ENCODE measurements around the gene ARVCF. TPM values are rescaled to one million over a fixed set of nuclear protein-coding genes. Genes with fewer than 3 reads are reported as not detected.

ARVCF gene
- total RNA-seq, 3 donors from 2014 or later: 13.0 to 51.2 (median 44.2) TPM

DNA sequence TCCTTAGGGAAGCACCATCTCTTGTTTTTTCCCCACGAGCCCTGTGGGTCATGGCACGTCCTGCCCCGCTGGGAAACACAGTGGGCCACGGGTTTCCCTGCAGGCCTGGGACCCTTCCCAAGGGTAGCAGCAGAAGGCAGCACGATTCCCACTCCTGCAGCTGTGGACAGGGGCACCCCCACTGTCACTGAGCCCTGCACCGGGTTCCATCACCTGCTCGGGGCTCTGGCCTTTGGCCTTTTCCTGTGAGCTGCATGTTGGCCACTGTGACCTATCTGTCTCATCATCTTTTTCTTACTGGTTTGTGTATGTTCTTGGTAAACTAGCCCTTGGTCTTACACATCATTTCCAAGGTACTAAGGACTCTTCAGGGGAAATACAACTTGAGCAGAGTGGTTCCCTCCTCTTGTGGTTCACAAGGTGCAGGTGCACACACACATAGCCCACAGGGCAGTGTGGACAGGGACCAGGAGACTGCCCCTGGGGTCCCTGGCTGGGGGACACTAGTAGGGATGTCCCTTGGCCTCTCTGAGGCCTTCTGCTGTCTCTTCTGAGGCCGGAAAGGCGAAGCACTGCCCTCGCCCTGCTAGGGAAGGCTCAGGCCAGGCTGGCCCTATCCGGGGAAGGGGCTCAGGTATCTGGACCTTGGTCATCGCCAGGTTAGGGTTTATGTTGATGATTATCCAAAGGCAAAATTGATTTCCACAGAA lies 56.0 kb downstream of the ARVCF start:
- intact Hi-C loops (cut with DNase I; ENCODE audit: low total_unique reads): no loop called here
- Histone ChIP-seq H3K4me3 (no peak overlapping the region), H3K27ac (peak overlapping the region; percentile 77 to 97), H3K36me3 (no peaks in the 10 kb centered on the region), H3K27me3 (no peaks in the 10 kb centered on the region), H3K4me1 (peaks cover 9 to 33% of the 10 kb centered on the region in 2 donors), H3K9me3 (no peaks in the 10 kb centered on the region)
- TF ChIP-seq, protein P1, sequence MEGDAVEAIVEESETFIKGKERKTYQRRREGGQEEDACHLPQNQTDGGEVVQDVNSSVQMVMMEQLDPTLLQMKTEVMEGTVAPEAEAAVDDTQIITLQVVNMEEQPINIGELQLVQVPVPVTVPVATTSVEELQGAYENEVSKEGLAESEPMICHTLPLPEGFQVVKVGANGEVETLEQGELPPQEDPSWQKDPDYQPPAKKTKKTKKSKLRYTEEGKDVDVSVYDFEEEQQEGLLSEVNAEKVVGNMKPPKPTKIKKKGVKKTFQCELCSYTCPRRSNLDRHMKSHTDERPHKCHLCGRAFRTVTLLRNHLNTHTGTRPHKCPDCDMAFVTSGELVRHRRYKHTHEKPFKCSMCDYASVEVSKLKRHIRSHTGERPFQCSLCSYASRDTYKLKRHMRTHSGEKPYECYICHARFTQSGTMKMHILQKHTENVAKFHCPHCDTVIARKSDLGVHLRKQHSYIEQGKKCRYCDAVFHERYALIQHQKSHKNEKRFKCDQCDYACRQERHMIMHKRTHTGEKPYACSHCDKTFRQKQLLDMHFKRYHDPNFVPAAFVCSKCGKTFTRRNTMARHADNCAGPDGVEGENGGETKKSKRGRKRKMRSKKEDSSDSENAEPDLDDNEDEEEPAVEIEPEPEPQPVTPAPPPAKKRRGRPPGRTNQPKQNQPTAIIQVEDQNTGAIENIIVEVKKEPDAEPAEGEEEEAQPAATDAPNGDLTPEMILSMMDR (IDR thresholded peaks at IDR 0.05): no peak
- no peak for TF ChIP-seq POLR2A (IDR thresholded peaks at IDR 0.05)
- no peak for TF ChIP-seq POLR2AphosphoS5 (IDR thresholded peaks at IDR 0.05)
- DNase-seq (ENCODE audit: low spot score in 2 of 2): no peak

DNA sequence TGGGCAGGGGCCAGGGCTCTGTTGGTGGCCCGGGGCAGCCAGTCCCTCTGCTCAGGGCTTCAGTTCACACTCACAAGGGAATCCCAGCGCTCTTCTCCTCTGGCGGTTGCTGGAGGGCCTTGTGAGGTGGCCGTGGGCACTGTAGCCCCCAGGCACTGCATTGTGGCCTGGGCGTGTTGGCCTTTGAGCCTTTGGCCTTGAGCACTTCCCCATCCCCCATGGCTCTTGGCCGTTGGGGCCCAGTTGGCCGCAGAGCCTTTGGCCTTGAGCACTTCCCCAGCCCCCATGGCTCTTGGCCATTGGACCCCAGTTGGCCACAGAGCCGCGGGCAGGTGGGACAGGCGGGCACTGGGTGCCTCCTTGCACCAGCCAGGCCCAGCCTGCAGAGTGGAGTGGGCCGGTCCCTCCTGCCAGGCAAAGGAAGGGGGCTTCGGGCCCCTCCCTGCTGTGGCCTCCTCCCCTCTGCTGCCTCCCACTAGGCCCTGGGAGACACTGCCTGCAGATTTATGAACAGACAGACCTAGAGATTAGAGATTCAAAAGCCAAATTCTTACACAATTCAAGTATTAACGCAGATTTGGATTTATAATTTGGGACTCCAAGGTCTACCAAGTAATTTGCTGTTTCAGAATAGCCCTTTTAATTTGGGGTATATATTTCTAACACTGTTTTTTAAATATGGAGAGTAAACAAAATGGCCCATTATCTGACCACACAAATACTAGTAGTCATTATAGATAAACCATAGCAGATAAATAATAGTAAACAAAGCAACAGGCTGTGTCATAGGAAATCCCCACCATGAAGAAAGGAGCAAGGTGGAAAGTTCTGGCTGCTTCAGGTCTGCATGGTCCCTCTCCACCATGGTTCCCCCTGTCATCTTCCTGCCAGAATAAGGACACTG lies 56.8 kb downstream of the ARVCF start:
- DNase-seq (ENCODE audit: low spot score in 2 of 2): no peak
- Histone ChIP-seq H3K36me3 (no peaks in the 10 kb centered on the region), H3K27ac (peak overlapping the region; percentile 77 to 79), H3K4me1 (peaks cover 9 to 33% of the 10 kb centered on the region in 2 donors), H3K9me3 (no peaks in the 10 kb centered on the region), H3K4me3 (peak overlapping the region in 2 of 3 donors; percentile 45 to 51), H3K27me3 (no peaks in the 10 kb centered on the region)
- TF ChIP-seq POLR2A (IDR thresholded peaks at IDR 0.05): no peak
- TF ChIP-seq, protein P1 (IDR thresholded peaks at IDR 0.05): no peak
- intact Hi-C loops (cut with DNase I; ENCODE audit: low total_unique reads): no loop called here

DNA sequence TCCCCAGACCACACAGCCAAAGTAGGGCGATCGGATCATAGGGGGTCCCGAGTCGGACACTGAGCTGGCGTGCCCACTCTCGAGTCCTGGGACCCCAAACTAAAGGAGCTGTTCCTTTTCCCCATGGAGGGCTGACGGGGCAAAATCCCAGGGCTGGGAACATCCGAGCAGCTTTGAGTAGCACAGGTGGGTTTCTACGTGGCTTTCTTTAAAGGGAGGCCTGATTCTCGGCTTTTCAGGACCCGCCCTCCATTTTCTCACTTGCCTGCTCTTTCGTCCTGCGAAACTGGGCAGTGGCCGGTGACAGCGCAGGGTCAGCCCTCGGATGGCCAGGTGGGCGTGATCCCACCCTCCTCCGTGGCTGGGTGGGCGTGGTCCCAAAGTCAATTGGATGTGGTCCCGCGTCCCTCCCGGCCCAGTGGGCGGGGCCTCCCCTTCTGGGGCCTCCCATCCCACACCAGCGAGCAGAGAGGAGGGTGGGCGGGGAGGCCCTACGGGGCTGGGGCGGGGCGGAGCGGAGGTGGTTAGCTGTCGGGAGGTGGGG lies 57.5 kb downstream of the ARVCF start:
- Histone ChIP-seq H3K36me3 (no peaks in the 10 kb centered on the region), H3K27me3 (no peaks in the 10 kb centered on the region), H3K9me3 (no peaks in the 10 kb centered on the region), H3K4me3 (peak overlapping the region in 2 of 3 donors; percentile 45 to 51), H3K27ac (peak overlapping the region; percentile 77 to 79), H3K4me1 (peaks cover 9 to 30% of the 10 kb centered on the region in 2 donors)
- DNase-seq (ENCODE audit: low spot score in 2 of 2): peak; percentile 70 to 76
- intact Hi-C loops (cut with DNase I; ENCODE audit: low total_unique reads): no loop called here
- TF ChIP-seq, protein P1 (IDR thresholded peaks at IDR 0.05): no peak
- TF ChIP-seq POLR2A (IDR thresholded peaks at IDR 0.05) (no peak), POLR2AphosphoS5 (IDR thresholded peaks at IDR 0.05) (no peak)

DNA sequence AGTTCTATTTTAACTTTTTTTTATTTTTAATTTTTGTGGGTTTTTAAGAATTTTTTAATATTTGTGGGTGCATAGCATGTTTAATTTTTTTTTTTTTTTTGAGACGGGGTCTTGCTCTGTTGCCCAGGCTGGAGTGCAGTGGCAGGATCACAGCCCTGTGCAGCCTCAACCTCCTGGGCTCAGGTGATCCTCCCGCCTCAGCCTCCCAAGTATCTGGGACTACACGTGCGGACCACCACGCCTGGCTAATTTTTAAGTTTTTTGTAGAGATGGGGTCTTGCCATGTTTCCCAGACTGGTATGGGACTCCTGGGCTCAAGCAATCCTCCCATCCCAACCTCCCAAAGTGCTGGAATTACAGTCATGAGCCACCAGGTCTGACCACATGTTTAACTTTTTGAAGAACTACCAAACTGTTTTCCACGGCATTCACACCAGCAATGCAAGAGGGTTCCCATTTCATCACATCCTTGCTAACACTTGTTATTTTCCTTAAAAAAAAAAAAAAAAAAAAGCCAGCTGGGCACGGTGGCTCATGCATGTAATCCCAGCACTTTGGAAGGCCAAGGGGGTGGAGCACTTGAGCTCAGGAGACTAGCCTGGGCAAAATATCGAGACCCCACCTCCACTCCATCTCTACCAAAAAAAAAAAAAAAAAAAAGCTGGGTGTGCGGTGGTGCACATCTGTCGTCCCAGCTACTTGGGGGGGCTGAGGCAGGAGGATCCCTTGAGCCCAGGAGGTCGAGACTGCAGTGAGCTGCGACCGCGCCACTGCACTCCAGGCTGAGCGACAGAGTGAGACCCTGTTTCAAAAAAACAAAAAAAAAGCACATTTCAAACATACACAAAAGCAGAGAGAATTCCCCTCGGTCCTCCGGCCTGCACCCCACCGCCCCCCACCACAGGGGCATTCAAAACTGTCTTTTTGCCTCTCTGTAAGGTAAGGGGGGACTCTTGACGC lies 58.3 kb downstream of the ARVCF start:
- intact Hi-C loops (cut with DNase I; ENCODE audit: low total_unique reads): no loop called here
- H3K36me3 ChIP-seq: no peaks in the 10 kb centered on the region
- TF ChIP-seq, protein P1 (IDR thresholded peaks at IDR 0.05): no peak
- no peak for TF ChIP-seq POLR2AphosphoS5 (IDR thresholded peaks at IDR 0.05)
- no peak for TF ChIP-seq POLR2A (IDR thresholded peaks at IDR 0.05)
- no peak for DNase-seq (ENCODE audit: low spot score in 2 of 2)
- peak overlapping the region in 2 of 3 donors; percentile 45 to 51 for H3K4me3 ChIP-seq
- peak overlapping the region; percentile 77 to 79 for H3K27ac ChIP-seq
- no peaks in the 10 kb centered on the region for H3K9me3 ChIP-seq
- H3K4me1 ChIP-seq: peaks cover 7 to 28% of the 10 kb centered on the region in 2 donors
- H3K27me3 ChIP-seq: no peaks in the 10 kb centered on the region
